HAP-1 (cell line): ENCODE data around the gene RNF4.
"Not testable (repeated sequence)": the region's sequence is repeated elsewhere in the genome, so short reads cannot be mapped to it uniquely, and the experiment has no call there.

Source experiments
- DNase-seq, 2 experiments: peaks; one replicate each; pipeline ENCODE4 v3.0.0-alpha.2; 2016 to 2020; ENCODE audit warnings: low spot score in 2 of 2
- H3K27me3 ChIP-seq: fragments of 250-450 bp; sonication (Bioruptor Pico); 2 replicates; pipeline ENCODE4 v1.5.1; 2020; ENCODE audit warnings: low read depth, mild to moderate bottlenecking, moderate library complexity
- H3K36me3 ChIP-seq: fragments of 250-450 bp; sonication (Bioruptor Pico); replicated peaks from 2 replicates; pipeline ENCODE4 v1.5.1; 2020; ENCODE audit warnings: mild to moderate bottlenecking
- H3K4me1 ChIP-seq: fragments of 250-450 bp; sonication (Bioruptor Pico); 2 replicates; pipeline ENCODE4 v1.5.1; 2020; ENCODE audit warnings: mild to moderate bottlenecking
- H3K4me3 ChIP-seq: fragments of 250-450 bp; sonication (Bioruptor Pico); 2 replicates; pipeline ENCODE4 v1.5.1; 2020; ENCODE audit warnings: mild to moderate bottlenecking, moderate library complexity
- H3K9me3 ChIP-seq: fragments of 250-450 bp; sonication (Bioruptor Pico); 2 replicates; pipeline ENCODE4 v1.5.1; 2020; ENCODE audit warnings: mild to moderate bottlenecking, moderate library complexity
- in situ Hi-C: fragments of 300-500 bp; cut with MboI; formaldehyde crosslinking; loops from 3 replicates; pipeline ENCODE4 v1.14.3; 2020; ENCODE audit warnings: low sequenced_read_pairs, inconsistent platforms, mixed read lengths

RNF4 gene

GRCh38 chr4:2500547-2500946 lies 31.6 kb downstream of the RNF4 start:
- Histone ChIP-seq H3K4me1 (no peaks in the 10 kb centered on the region), H3K36me3 (peaks cover 86% of the 10 kb centered on the region), H3K9me3 (no peaks in the 10 kb centered on the region), H3K27me3 (no peaks in the 10 kb centered on the region), H3K4me3 (no peak overlapping the region)
- in situ Hi-C loops, result no loop called here
- DNase-seq, result no peak

DNA sequence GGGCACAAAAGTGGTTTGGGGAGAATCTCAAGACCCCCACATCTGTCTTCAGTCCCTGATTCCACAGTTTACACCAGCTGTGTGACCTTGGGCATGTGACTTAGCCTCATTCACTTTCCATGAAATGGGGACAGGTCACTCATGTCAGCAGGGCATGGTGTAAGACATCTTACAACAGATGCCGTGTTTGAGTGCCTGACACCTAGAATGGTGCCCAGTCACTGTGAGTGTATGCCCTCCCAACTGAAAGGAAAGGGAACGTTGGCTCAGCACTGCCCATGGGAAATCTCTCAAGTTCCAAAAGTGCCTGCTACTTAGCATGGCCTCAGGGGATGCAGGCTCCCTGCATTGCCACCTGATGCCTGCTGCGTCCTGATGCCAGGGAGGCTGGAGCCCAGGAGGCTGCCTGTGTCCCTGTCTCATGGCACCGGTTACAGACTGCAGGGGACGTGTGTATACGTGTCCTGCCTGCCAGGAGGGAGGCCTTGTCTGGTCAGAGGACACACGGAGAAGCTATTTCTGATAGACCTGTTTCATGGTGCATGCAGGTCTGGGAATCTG lies 32.2 kb downstream of the RNF4 start:
- DNase-seq, result no peak
- in situ Hi-C loops, result no loop called here
- no peaks in the 10 kb centered on the region for H3K4me1 ChIP-seq
- no peaks in the 10 kb centered on the region for H3K27me3 ChIP-seq
- H3K4me3 ChIP-seq, result no peak overlapping the region
- H3K36me3 ChIP-seq, result peaks cover 85% of the 10 kb centered on the region
- no peaks in the 10 kb centered on the region for H3K9me3 ChIP-seq

DNA sequence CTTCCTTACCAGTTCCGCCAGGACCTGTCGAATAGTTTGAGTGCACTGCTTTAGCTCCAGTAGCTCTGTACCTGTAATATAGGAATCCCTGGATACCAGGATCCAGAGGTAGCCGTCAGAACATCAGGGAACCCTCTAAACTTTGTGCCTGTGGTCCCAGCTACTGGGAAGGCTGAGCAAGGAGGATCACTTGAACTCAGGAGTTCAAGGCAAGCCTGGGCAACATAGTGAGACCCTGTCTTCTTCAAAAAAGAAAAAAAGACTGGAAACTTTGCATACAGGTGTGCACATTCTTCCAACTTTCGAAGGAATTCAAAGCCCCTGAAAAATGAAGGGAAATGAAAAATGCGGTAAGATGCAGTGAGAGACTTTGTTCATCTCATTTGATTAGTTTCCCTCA lies 34.9 kb downstream of the RNF4 start:
- Histone ChIP-seq H3K4me3 (no peak overlapping the region), H3K9me3 (no peaks in the 10 kb centered on the region), H3K27me3 (no peaks in the 10 kb centered on the region), H3K4me1 (no peaks in the 10 kb centered on the region), H3K36me3 (peaks cover 76% of the 10 kb centered on the region)
- no peak for DNase-seq
- in situ Hi-C loops, result no loop called here

DNA sequence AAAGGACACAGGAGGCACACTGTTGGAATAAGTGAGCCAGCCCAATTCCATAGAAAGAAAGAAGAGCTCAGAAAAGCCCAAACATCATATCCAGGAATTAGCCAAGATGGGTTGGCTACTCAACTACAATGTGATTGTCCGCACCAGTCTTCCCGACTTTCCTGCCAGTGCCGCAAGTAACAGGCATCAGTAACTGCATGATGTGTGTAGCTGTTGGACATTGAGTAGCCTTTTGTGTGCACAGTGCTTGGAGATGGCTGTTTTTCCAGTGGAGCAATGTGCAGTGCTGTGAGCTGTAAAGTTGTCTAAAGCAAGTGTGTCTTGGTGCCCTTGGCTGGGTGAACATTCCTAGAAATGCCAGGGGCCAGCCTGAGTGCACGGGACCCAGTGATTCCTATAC lies 38.4 kb downstream of the RNF4 start:
- peaks cover 70% of the 10 kb centered on the region for H3K36me3 ChIP-seq

DNA sequence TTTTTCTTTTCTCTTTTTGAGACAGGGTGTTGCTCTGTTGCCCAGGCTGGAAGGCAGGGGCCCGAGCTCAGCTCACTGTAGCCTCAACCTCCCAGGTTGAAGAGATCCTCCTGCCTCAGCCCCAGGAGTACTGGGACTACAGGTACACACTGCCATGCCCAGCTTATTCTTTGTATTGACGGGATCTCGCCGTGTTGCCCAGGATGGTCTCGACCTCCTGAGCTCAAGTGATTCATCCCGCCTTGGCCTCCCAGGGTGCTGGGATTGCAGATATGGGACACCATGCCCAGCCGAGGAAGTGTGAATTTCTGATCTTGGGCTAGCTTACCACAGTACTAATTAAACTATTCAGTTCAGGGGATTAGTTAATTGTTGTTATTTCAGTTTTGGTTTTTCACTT lies 38.9 kb downstream of the RNF4 start:
- no peaks in the 10 kb centered on the region for H3K4me1 ChIP-seq
- H3K27me3 ChIP-seq, result no peaks in the 10 kb centered on the region
- no peaks in the 10 kb centered on the region for H3K9me3 ChIP-seq
- peaks cover 76% of the 10 kb centered on the region for H3K36me3 ChIP-seq
- in situ Hi-C loops, result no loop called here
- DNase-seq, result no peak
- no peak overlapping the region for H3K4me3 ChIP-seq

More for the DNA sequence above, 38.4 kb downstream of the RNF4 start:
- in situ Hi-C loops, result no loop called here
- Histone ChIP-seq H3K9me3 (no peaks in the 10 kb centered on the region), H3K4me3 (no peak overlapping the region), H3K4me1 (no peaks in the 10 kb centered on the region), H3K27me3 (no peaks in the 10 kb centered on the region)
- no peak for DNase-seq

DNA sequence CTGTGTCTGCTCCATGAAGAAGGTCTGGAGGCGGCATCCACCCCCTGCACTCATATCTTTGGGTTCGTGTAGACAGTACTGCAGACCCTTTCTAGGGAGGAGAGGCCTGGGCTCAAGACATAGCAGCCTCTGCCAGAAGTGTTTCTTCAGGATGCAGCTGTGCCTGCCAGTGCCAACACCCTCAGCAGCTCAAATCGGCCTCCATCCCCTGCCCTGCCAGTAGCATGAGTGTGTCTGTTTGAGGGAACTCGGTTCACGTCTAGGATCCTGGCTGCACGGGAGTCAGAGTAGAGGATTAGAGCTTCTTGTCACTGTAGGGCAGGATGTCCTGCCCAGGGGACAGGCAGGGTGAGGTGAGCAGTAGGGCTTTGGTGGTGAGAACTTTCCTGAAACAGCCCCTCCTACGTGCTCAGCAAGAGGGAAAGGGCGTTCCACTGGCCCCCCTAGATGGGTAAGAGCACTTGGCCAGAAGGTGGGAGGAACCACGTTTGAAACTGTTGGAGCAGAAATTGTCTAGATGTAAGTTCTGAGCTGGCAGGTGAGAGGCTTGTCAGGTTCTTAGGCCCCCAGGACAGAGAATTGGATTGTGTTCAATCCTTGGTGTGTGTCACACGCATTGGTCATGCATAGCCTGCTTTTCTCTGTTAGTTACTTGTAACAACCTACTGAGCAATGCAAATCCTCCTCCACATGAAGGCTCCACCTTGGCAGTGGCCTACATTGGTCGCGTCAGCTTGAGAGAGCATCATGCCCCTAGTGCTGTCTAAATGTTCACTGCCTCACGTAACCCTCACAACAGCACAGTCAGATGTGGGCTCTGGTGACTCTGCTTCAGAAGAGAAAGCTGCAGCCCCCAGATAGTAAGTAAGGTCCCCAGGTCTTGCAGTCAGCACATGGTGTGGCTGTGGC lies 41.7 kb downstream of the RNF4 start:
- Histone ChIP-seq H3K9me3 (no peaks in the 10 kb centered on the region), H3K27me3 (no peaks in the 10 kb centered on the region), H3K4me1 (no peaks in the 10 kb centered on the region), H3K36me3 (peaks cover 79% of the 10 kb centered on the region), H3K4me3 (no peak overlapping the region)
- in situ Hi-C loops, result no loop called here
- no peak for DNase-seq

DNA sequence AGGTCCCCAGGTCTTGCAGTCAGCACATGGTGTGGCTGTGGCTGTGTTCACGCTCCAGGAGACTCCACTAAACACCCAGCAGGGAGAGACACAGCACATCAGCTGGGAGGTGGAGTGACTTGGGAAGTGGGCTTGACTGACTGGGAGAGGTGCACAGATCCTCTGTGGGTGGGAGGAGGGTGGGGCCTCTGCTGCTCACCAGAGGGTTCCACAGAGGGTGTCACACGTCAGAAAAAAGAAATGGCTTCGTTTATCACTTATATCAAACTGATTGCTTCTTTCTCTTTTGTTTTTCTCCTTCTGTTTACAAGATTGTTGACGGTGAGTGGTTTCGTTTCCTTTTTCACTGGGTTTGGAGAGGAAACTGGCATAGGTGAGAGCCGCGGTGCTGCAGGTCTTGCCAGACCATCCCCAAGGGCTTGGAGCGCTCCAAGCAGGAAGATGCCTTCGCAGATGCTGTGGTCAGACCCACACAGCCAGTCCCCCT lies 42.8 kb downstream of the RNF4 start:
- no peaks in the 10 kb centered on the region for H3K9me3 ChIP-seq
- peaks cover 78% of the 10 kb centered on the region for H3K36me3 ChIP-seq
- H3K4me1 ChIP-seq, result no peaks in the 10 kb centered on the region
- no peaks in the 10 kb centered on the region for H3K27me3 ChIP-seq
- in situ Hi-C loops, result no loop called here
- H3K4me3 ChIP-seq, result no peak overlapping the region
- no peak for DNase-seq

DNA sequence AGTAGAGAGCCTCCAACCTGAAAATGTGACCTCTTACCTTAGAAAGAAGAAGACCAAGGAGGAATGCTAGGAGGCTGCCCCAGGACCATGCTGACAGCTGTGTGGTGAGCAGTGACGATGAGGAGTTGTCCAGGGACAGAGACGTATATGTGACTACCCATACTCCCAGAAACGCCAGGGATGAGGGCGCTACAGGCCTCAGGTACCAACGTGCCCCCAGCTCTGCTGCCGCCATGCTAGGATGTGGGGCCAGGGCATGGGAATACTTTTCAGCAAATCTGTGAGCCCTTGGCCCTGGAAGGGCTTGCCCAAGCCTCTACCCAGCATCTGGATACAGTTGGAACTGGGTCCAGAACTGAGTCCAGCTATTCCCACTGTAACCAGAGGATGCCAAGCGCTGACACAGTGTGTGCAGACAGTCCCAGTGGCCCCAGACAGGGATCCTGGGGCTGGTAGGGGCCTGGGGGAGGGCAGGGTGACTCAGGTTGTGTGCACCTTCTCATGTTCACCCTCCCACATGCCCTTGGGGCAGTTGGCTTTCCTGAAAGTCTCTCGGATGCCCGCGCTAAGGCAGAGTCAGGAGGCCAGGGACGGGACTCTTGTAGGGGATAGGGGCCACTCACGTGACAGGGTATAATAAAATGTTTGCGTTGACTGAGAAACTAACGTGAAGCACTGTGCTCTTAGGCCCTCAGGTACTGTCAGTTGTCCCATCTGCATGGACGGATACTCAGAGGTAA lies 43.7 kb downstream of the RNF4 start:
- no peaks in the 10 kb centered on the region for H3K27me3 ChIP-seq
- no peak for DNase-seq
- no peaks in the 10 kb centered on the region for H3K4me1 ChIP-seq
- no peak overlapping the region for H3K4me3 ChIP-seq
- in situ Hi-C loops, result no loop called here
- H3K36me3 ChIP-seq, result peaks cover 72% of the 10 kb centered on the region
- no peaks in the 10 kb centered on the region for H3K9me3 ChIP-seq

- DNase-seq, H3K27me3 ChIP-seq, H3K4me3 ChIP-seq, in situ Hi-C loops, H3K4me1 ChIP-seq, H3K9me3 ChIP-seq: not testable (repeated sequence)
- H3K36me3 ChIP-seq, result peaks cover 60% of the 10 kb centered on the region
These were observed 45.3 kb downstream of the RNF4 start for GRCh38 chr4:2514193-2514592.

DNA sequence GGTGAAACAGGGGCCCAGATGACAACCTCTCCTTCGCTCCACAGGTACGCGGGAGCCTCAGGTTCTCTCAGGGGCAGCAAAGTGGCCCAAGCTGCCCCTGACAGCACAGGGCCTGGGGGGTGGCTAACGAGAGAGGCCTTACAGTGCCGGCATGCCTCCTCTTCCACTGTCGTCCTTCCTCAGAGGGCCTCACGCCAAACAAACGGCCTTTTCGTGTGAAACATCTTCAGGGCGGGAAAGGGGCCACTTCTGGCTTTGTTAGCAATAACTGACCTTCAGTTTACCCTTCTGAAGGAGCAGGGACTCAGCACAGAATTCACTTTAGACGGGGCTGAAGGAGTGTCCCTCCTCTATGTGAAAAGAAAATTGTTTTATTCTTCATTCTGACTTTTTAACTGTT lies 46.0 kb downstream of the RNF4 start:
- H3K4me3 ChIP-seq, DNase-seq, H3K9me3 ChIP-seq, in situ Hi-C loops, H3K4me1 ChIP-seq, H3K27me3 ChIP-seq: not testable (repeated sequence)
- peaks cover 52% of the 10 kb centered on the region for H3K36me3 ChIP-seq

DNA sequence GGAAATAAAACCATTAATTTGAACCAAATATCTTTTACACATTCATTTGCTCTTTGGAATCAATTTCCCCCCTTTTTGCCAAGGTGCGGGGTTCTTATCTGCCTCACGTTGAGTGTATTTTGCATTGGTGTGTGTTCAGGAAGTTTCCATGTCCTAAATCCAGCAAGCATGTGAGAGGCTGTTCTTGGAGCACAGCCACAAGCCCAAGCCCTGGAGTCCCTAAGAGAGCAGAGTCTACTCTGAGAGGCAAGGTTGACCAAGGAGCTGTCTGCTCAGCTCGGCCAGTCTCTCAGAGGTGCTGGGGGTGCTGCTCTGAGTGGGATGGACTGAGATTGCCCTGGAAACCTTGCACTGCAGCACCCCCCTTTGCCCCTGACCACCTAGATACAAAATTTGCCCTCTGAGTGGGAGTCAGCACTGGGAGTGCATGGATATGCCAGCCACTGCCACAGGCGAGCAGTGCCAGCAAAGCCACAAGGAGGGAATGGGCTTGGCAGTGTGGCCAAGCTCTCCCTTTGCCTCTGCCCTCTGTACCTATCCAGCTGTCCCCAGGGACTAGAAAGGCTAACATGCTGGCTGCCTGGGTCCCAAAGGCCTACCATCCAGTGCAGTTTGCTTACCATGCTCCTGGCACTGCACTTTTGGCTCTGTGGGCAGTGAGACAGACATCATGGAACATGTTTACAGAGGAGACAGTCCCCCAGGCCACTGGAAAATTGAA lies 47.1 kb downstream of the RNF4 start:
- DNase-seq, result no peak
- Histone ChIP-seq H3K36me3 (peaks cover 42% of the 10 kb centered on the region), H3K4me3 (no peak overlapping the region), H3K27me3 (no peaks in the 10 kb centered on the region), H3K9me3 (no peaks in the 10 kb centered on the region), H3K4me1 (no peaks in the 10 kb centered on the region)
- in situ Hi-C loops, result no loop called here

- DNase-seq, result no peak
- H3K27me3 ChIP-seq, result no peaks in the 10 kb centered on the region
- in situ Hi-C loops, result no loop called here
- H3K4me1 ChIP-seq, result no peaks in the 10 kb centered on the region
- peaks cover 41% of the 10 kb centered on the region for H3K36me3 ChIP-seq
- H3K4me3 ChIP-seq, result no peak overlapping the region
- no peaks in the 10 kb centered on the region for H3K9me3 ChIP-seq
These were observed 47.7 kb downstream of the RNF4 start for GRCh38 chr4:2516635-2517034.

GRCh38 chr4:2526559-2526958 lies 57.7 kb downstream of the RNF4 start:
- no peaks in the 10 kb centered on the region for H3K27me3 ChIP-seq
- H3K36me3 ChIP-seq, result no peaks in the 10 kb centered on the region
- H3K4me1 ChIP-seq, result no peaks in the 10 kb centered on the region
- in situ Hi-C loops, result no loop called here
- no peak for DNase-seq
- H3K4me3 ChIP-seq, result no peak overlapping the region
- no peaks in the 10 kb centered on the region for H3K9me3 ChIP-seq
